HG03521 (cell line): ENCODE measurements around the gene EIF3A.
"Not testable (repeated sequence)": the region's sequence is repeated elsewhere in the genome, so short reads cannot be mapped to it uniquely, and the experiment has no call there.

Experiments
- ATAC-seq: cut with Tn5 transposase; IDR thresholded peaks from one replicate; pipeline ENCODE4 v1.9.1; 2021; ENCODE audit warnings: mild to moderate bottlenecking, moderate library complexity; ENCODE audit not compliant: unreplicated experiment

EIF3A gene

GRCh38 chr10:119059557-119059956 is 21.1 kb downstream of the EIF3A start:
- no peak for ATAC-seq

GRCh38 chr10:119058010-119058409 is 22.6 kb downstream of the EIF3A start:
- no peak for ATAC-seq

- no peak for ATAC-seq
These were observed 25.1 kb downstream of the EIF3A start for GRCh38 chr10:119055472-119055871.

GRCh38 chr10:119051775-119052174 is 28.8 kb downstream of the EIF3A start:
- no peak for ATAC-seq

GRCh38 chr10:119049777-119050176 is 30.8 kb downstream of the EIF3A start:
- no peak for ATAC-seq

- no peak for ATAC-seq
These were observed 31.3 kb downstream of the EIF3A start for GRCh38 chr10:119049361-119049760.

- ATAC-seq: no peak
These were observed 35.1 kb downstream of the EIF3A start for GRCh38 chr10:119045561-119045960.

GRCh38 chr10:119042169-119042568 is 38.4 kb downstream of the EIF3A start:
- no peak for ATAC-seq

- ATAC-seq: no peak
These were observed 39.3 kb downstream of the EIF3A start for GRCh38 chr10:119041326-119041725.

GRCh38 chr10:119039161-119039560 is 41.5 kb downstream of the EIF3A start:
- ATAC-seq: no peak

GRCh38 chr10:119031496-119032059 is 49.0 kb downstream of the EIF3A start:
- no peak for ATAC-seq

GRCh38 chr10:119030421-119031250 is 50.0 kb downstream of the EIF3A start:
- ATAC-seq: peak; percentile 42

GRCh38 chr10:119029613-119030420 is 50.8 kb downstream of the EIF3A start, which contains the start of gene NANOS1:
Gene NANOS1, plus strand, starts transcription at chr10:119029714. Its CDS starts 88 bp downstream, at chr10:119029802.
- peak; percentile 21 for ATAC-seq

- peak; percentile 57 for ATAC-seq
These were observed 51.6 kb downstream of the EIF3A start for GRCh38 chr10:119028900-119029612.

GRCh38 chr10:119028445-119028899 is 52.1 kb downstream of the EIF3A start:
- ATAC-seq: not testable (repeated sequence)

GRCh38 chr10:119026301-119027110 is 54.1 kb downstream of the EIF3A start:
- ATAC-seq: no peak

GRCh38 chr10:119025776-119026175 is 54.8 kb downstream of the EIF3A start:
- ATAC-seq: no peak

GRCh38 chr10:119025336-119025735 is 55.3 kb downstream of the EIF3A start:
- ATAC-seq: no peak

- ATAC-seq: no peak
These were observed 55.7 kb downstream of the EIF3A start for GRCh38 chr10:119024882-119025281.

- ATAC-seq: no peak
These were observed 57.1 kb downstream of the EIF3A start for GRCh38 chr10:119023553-119023868.
